ENCODE measurements around the gene GRIN3B.

DNA sequence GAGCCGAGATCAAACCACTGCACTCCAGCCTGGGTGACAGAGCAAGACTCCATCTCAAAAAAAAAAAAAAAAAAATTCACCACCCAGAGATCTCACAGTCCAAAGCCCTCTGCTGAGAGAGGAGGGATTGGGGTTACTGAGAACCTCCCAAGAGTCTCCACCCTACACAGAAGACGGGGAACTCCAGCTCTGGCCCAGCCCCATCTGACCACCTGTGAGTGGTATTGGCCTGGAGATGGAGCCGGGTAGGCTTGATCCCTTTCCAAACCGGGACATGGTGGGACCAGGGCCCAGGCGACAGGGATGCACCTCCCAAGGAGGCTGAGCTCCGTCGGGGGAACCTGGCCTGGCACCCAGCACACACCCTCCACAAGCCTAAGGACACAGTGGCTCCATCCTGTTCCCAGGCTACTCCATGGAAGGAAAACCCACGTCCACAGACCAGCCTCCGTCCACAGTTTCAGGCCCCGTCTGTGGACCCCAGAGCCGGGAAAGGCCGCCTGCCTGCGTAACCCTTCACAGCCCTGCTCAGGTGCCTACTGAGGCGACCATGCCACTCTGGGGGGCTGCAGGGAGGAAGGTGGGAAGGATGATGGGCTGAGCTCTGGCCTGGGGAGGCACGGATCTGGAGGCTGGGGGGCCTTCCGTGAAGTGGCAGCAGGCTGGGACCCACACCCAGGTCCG is 18.9 kb downstream of the GRIN3B start:
- TF ChIP-seq, protein P1, sequence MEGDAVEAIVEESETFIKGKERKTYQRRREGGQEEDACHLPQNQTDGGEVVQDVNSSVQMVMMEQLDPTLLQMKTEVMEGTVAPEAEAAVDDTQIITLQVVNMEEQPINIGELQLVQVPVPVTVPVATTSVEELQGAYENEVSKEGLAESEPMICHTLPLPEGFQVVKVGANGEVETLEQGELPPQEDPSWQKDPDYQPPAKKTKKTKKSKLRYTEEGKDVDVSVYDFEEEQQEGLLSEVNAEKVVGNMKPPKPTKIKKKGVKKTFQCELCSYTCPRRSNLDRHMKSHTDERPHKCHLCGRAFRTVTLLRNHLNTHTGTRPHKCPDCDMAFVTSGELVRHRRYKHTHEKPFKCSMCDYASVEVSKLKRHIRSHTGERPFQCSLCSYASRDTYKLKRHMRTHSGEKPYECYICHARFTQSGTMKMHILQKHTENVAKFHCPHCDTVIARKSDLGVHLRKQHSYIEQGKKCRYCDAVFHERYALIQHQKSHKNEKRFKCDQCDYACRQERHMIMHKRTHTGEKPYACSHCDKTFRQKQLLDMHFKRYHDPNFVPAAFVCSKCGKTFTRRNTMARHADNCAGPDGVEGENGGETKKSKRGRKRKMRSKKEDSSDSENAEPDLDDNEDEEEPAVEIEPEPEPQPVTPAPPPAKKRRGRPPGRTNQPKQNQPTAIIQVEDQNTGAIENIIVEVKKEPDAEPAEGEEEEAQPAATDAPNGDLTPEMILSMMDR (IDR thresholded peaks at IDR 0.05), result no peak
- TF ChIP-seq POLR2A (IDR thresholded peaks at IDR 0.05) (no peak), POLR2AphosphoS5 (IDR thresholded peaks at IDR 0.05) (no peak)

Measured in breast epithelium (tissue), 3 donors.